ENCODE data around the gene RNF212B.
"Not testable (repeated sequence)": the region's sequence is repeated elsewhere in the genome, so short reads cannot be mapped to it uniquely, and the experiment has no call there.

The RNF212B gene

GRCh38 chr14:23237772-23238594, at the start of gene RNF212B:
Gene RNF212B (plus strand): TSS chr14:23237936. CDS start chr14:23240346, 2,410 bp downstream.
- DNase-seq (ENCODE audit: extremely low spot score, insufficient read length, low read depth) (peak; percentile 71), FAIRE-seq (no peak)

- no peak for DNase-seq (ENCODE audit: extremely low spot score, insufficient read length, low read depth)
These were observed 44.3 kb upstream of the RNF212B start for GRCh38 chr14:23193432-23193831.

GRCh38 chr14:23195552-23196101, 42.1 kb upstream of the RNF212B start:
- FAIRE-seq = no peak
- no peak for DNase-seq (ENCODE audit: extremely low spot score, insufficient read length, low read depth)

More at GRCh38 chr14:23193432-23193831, 44.3 kb upstream of the RNF212B start:
- FAIRE-seq = no peak

GRCh38 chr14:23196487-23196886, 41.2 kb upstream of the RNF212B start:
- FAIRE-seq; DNase-seq (ENCODE audit: extremely low spot score, insufficient read length, low read depth): not testable (repeated sequence)

- FAIRE-seq = not testable (repeated sequence)
These were observed 38.6 kb upstream of the RNF212B start for GRCh38 chr14:23199141-23199540.

GRCh38 chr14:23202001-23202400, 35.7 kb upstream of the RNF212B start:
- DNase-seq (ENCODE audit: extremely low spot score, insufficient read length, low read depth) = no peak
- no peak for FAIRE-seq

More at GRCh38 chr14:23199141-23199540, 38.6 kb upstream of the RNF212B start:
- DNase-seq (ENCODE audit: extremely low spot score, insufficient read length, low read depth) = not testable (repeated sequence)

- no peak for FAIRE-seq
- DNase-seq (ENCODE audit: extremely low spot score, insufficient read length, low read depth) = no peak
These were observed 31.2 kb upstream of the RNF212B start for GRCh38 chr14:23206422-23207145.

GRCh38 chr14:23207146-23207540, 30.6 kb upstream of the RNF212B start:
- no peak for DNase-seq (ENCODE audit: extremely low spot score, insufficient read length, low read depth)
- FAIRE-seq = no peak

- DNase-seq (ENCODE audit: extremely low spot score, insufficient read length, low read depth) = no peak
- no peak for FAIRE-seq
These were observed 29.4 kb upstream of the RNF212B start for GRCh38 chr14:23208324-23208723.

GRCh38 chr14:23209651-23210423, 27.9 kb upstream of the RNF212B start:
- FAIRE-seq = no peak
- DNase-seq (ENCODE audit: extremely low spot score, insufficient read length, low read depth) = no peak

GRCh38 chr14:23215421-23215820, 22.3 kb upstream of the RNF212B start:
- DNase-seq (ENCODE audit: extremely low spot score, insufficient read length, low read depth) (no peak), FAIRE-seq (no peak)

GRCh38 chr14:23217032-23218020, 20.4 kb upstream of the RNF212B start:
- FAIRE-seq = no peak
- no peak for DNase-seq (ENCODE audit: extremely low spot score, insufficient read length, low read depth)

GRCh38 chr14:23219075-23219474, 18.7 kb upstream of the RNF212B start:
- DNase-seq (ENCODE audit: extremely low spot score, insufficient read length, low read depth) (no peak), FAIRE-seq (no peak)

GRCh38 chr14:23224958-23225357, 12.8 kb upstream of the RNF212B start:
- not testable (repeated sequence) for DNase-seq (ENCODE audit: extremely low spot score, insufficient read length, low read depth); FAIRE-seq

- no peak for DNase-seq (ENCODE audit: extremely low spot score, insufficient read length, low read depth)
- no peak for FAIRE-seq
These were observed 10.2 kb upstream of the RNF212B start for GRCh38 chr14:23227566-23227965.

- FAIRE-seq (no peak), DNase-seq (ENCODE audit: extremely low spot score, insufficient read length, low read depth) (no peak)
These were observed 8.9 kb upstream of the RNF212B start for GRCh38 chr14:23228812-23229211.

- not testable (repeated sequence) for DNase-seq (ENCODE audit: extremely low spot score, insufficient read length, low read depth); FAIRE-seq
These were observed 5.4 kb upstream of the RNF212B start for GRCh38 chr14:23232241-23232808.

- DNase-seq (ENCODE audit: extremely low spot score, insufficient read length, low read depth) (no peak), FAIRE-seq (no peak)
These were observed 2.9 kb downstream of the RNF212B start for GRCh38 chr14:23240661-23241060.

Measured in GM18507 (cell line).